Thymus (tissue), 14 donors: ENCODE data around the gene ATOSA. TPM values are rescaled to one million over a fixed set of nuclear protein-coding genes. Genes with fewer than 3 reads are reported as not detected.

Experiments
- DNase-seq, 9 donors: peaks; one replicate each; pipeline ENCODE4 v3.0.0-alpha.2; 2013; ENCODE audit warnings: low spot score in 9 of 9, low read depth in 6 of 9, missing footprints in 1 of 9
- H3K27ac ChIP-seq, 2 donors: one replicate each; pipeline ENCODE4 v1.5.1; 2013; ENCODE audit warnings: control low read depth in 1 of 2, low read depth in 1 of 2, low read length in 1 of 2, mild to moderate bottlenecking in 1 of 2, moderate library complexity in 1 of 2
- H3K27me3 ChIP-seq, 2 donors: one replicate each; pipeline ENCODE4 v1.5.1; 2013; ENCODE audit warnings: low read length in 1 of 2; ENCODE audit not compliant: control insufficient read depth in 2 of 2, insufficient read depth in 1 of 2
- H3K36me3 ChIP-seq, 2 donors: one replicate each; pipeline ENCODE4 v1.5.1; 2013; ENCODE audit warnings: low read length in 1 of 2, mild to moderate bottlenecking in 1 of 2, moderate library complexity in 1 of 2; ENCODE audit not compliant: control insufficient read depth in 2 of 2, insufficient read depth in 2 of 2
- H3K4me1 ChIP-seq, 2 donors: one replicate each; pipeline ENCODE4 v1.5.1; 2013; ENCODE audit warnings: low read length in 2 of 2; ENCODE audit not compliant: control insufficient read depth in 2 of 2, insufficient read depth in 2 of 2
- H3K4me3 ChIP-seq, 2 donors: one replicate each; pipeline ENCODE4 v1.5.1; 2013; ENCODE audit warnings: low read length in 2 of 2, control low read depth in 1 of 2, mild to moderate bottlenecking in 1 of 2
- H3K9me3 ChIP-seq, 2 donors: one replicate each; pipeline ENCODE4 v1.5.1; 2013; ENCODE audit warnings: low read length in 1 of 2, mild to moderate bottlenecking in 1 of 2; ENCODE audit not compliant: control insufficient read depth in 2 of 2, insufficient read depth in 1 of 2
- WGBS: extraction: QIAGEN DNeasy Blood & Tissue Kit; methylation state at CpG from one replicate; pipeline ENCODE4 v1.1.7; 2013; 5-methylcytosine and 5-hydroxymethylcytosine counted together
- long read RNA-seq, 10 donors: transcript quantifications; one replicate each; lab custom pipeline, GENCODE V29; 2026
- polyA plus RNA-seq: library from polyadenylated mRNA; stranded (reverse); fragments of 200-250 nt; gene quantifications from one replicate; pipeline ENCODE4 v1.2.3, GENCODE V29; 2013
- total RNA-seq: library from RNA; stranded (reverse); fragments of 120-200 nt; gene quantifications from one replicate; pipeline ENCODE4 v1.2.4, GENCODE V29; 2013
- donor health status: healthy.

Gene ATOSA, protein sequence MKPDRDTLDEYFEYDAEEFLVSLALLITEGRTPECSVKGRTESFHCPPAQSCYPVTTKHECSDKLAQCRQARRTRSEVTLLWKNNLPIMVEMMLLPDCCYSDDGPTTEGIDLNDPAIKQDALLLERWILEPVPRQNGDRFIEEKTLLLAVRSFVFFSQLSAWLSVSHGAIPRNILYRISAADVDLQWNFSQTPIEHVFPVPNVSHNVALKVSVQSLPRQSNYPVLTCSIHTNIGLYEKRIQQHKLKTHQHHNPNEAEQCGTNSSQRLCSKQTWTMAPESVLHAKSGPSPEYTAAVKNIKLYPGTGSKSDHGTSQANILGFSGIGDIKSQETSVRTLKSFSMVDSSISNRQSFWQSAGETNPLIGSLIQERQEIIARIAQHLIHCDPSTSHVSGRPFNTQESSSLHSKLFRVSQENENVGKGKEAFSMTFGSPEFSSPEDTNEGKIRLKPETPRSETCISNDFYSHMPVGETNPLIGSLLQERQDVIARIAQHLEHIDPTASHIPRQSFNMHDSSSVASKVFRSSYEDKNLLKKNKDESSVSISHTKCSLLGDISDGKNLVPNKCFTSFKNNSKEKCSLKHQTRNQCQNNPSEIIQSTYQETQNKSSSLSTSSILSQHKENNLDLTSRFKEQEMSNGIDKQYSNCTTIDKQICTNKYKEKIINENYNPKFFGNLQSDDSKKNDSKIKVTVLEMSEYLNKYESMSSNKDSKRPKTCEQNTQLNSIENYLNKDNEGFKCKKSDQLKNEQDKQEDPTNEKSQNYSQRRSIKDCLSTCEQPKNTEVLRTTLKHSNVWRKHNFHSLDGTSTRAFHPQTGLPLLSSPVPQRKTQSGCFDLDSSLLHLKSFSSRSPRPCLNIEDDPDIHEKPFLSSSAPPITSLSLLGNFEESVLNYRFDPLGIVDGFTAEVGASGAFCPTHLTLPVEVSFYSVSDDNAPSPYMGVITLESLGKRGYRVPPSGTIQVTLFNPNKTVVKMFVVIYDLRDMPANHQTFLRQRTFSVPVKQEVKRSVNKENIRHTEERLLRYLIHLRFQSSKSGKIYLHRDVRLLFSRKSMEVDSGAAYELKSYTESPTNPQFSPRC
- 23.4 TPM for total RNA-seq
- polyA plus RNA-seq: 96.9 TPM
- long read RNA-seq, donor 1, partial matches to known transcripts: 0 of 1 reads
- long read RNA-seq, donor 1, other reads (novel, unspliced or antisense): 0 of 1 reads
- long read RNA-seq, donor 2: 0 reads
- long read RNA-seq, donor 3, partial matches to known transcripts: 6 of 10 reads
- long read RNA-seq, donor 3, other reads (novel, unspliced or antisense): 0 of 10 reads
- long read RNA-seq, donor 4, partial matches to known transcripts: 0 of 2 reads
- long read RNA-seq, donor 4, other reads (novel, unspliced or antisense): 0 of 2 reads
- long read RNA-seq, donor 5, transcript FAM214A-214 (2 exons, 1,570 nt): major isoform, 5 of 8 reads
- long read RNA-seq, donor 5, partial matches to known transcripts: 0 of 8 reads
- long read RNA-seq, donor 5, other reads (novel, unspliced or antisense): 0 of 8 reads
- long read RNA-seq, donor 6, partial matches to known transcripts: 0 of 2 reads
- long read RNA-seq, donor 6, other reads (novel, unspliced or antisense): 0 of 2 reads
- long read RNA-seq, donor 7: 0 reads
- long read RNA-seq, donor 8: 0 reads
- long read RNA-seq, donor 9: 0 reads
- long read RNA-seq, donor 10, partial matches to known transcripts: 0 of 2 reads
- long read RNA-seq, donor 10, other reads (novel, unspliced or antisense): 0 of 2 reads

DNA sequence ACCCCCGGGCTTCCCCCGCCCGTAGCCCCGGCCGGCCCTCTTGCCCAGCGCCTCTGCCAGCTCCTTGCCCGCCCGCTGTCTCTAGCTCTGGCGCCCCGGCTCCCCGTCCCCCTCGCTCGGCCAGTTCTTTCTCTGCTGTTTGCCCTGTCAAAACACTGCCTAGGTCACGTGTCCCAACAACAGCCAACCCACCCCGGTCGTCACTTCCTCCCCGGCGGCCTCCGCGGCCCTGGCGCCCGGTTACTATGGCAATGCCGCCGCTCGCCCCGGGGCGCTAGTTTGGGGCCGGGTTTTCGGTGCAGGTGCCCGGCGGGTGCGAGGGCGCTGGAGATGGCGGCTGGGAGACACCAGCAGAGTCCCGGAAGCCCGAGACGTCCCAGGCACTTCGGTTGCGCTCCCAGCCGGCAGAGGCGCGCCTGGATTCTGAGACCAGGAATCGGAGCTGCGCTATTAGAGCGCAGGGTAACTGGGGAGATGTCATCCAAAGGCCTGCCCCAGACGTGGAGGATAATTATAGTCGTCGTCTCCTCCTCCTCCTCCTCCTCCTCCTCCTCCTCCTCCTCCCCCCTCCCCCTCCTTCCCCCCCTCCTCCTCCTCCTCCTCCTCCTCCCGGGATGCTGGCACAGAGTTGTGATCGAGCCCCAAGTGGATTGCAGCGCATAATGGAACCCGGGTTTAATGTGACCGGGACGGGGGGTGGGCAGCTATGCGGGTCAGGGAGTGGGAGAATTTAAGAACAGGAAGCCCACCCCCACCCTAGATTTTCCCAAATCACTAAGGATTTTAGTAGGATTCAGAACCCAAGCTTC is at the start of gene ATOSA:
Gene ATOSA (minus strand): TSS at position 157 of the 809 bp plus-strand sequence. CDS start 1,367 bp downstream, outside the sequence.
- Histone ChIP-seq H3K9me3 (no peaks in the 10 kb centered on the region), H3K27ac (peak within 1 kb of the TSS; percentile 95 to 99), H3K4me1 (peaks cover 4 to 6% of the 10 kb centered on the region in 2 donors), H3K36me3 (peaks cover 0 to 10% of the 10 kb centered on the region in 2 donors), H3K4me3 (peak within 1 kb of the TSS; percentile 87 to 99), H3K27me3 (no peaks in the 10 kb centered on the region)
- WGBS: 2% methylated on average over 54 of the region's 55 CpGs
- peak in 8 of 9 donors; percentile 80 to 94 (median 88) for DNase-seq

DNA sequence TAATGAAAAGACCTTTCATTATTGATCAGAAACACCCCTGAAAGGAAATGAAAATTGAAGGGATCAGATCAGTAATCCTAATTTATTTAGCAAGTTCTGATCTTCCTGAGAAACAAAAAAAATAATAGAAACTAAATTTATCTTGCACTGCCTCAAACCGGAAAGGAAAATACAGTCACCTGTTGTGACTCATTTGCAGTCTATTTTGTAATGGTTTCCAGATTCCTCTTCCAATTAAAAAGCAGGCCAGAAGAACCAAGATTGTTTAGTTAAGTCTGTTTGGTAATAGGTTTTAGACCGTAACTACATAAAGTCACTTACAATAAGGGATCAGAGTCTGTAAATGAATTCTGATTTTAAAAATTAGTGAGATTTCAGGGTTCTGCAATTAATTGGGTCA is 49.7 kb upstream of the ATOSA start:
- 96% methylated on average over 2 of the region's 2 CpGs for WGBS
- no peak overlapping the region for H3K4me3 ChIP-seq
- H3K27ac ChIP-seq: no peak overlapping the region
- no peaks in the 10 kb centered on the region for H3K9me3 ChIP-seq
- H3K4me1 ChIP-seq: peaks cover 4 to 7% of the 10 kb centered on the region in 2 donors
- no peak for DNase-seq
- H3K27me3 ChIP-seq: no peaks in the 10 kb centered on the region
- H3K36me3 ChIP-seq: no peaks in the 10 kb centered on the region

DNA sequence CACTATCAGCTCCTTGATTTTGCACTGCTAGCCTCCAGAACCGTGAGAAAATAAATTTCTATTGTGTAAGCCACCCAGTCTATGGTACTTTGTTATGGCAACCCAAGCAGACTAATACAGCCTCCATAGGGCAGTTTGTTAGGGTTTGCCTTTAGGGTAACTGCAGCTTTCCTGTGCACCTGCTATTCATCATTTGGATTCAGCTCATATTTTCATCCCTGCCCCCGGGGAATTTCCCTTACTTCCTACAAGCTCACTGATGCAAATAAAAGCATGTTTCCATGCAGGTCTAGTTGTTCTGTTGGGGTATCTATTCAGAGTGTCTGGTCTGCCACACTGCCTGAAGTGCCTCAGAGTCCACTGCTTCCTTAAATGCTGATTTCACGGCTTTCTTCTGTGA is 48.6 kb upstream of the ATOSA start:
- 94% methylated on average over 3 of the region's 3 CpGs for WGBS
- Histone ChIP-seq H3K36me3 (no peaks in the 10 kb centered on the region), H3K4me1 (peaks cover 4 to 7% of the 10 kb centered on the region in 2 donors), H3K9me3 (no peaks in the 10 kb centered on the region), H3K27me3 (no peaks in the 10 kb centered on the region), H3K27ac (no peak overlapping the region), H3K4me3 (no peak overlapping the region)
- no peak for DNase-seq

DNA sequence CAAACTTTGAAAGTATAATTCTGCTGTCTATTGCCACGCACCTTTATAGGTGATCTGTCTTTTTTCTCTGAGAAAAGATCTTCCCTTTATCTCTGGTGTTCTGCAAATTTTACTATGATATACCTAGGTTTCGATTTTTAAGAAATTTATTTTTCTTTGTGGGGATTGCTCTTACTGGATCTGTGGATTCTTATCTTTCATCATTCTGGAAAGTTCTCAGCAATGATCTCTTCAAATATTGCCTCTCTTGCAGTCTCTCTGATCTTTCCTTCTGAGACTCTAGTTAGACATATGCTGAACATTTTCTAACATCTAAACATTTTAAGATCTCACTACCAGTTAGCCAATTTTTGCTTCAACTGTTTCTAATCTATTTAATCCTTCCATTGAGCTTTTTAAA is 47.0 kb upstream of the ATOSA start:
- H3K27ac ChIP-seq: no peak overlapping the region
- H3K27me3 ChIP-seq: no peaks in the 10 kb centered on the region
- H3K4me3 ChIP-seq: no peak overlapping the region
- DNase-seq: no peak
- no peaks in the 10 kb centered on the region for H3K9me3 ChIP-seq
- H3K4me1 ChIP-seq: peaks cover 4 to 7% of the 10 kb centered on the region in 2 donors
- 99% methylated on average over 2 of the region's 2 CpGs for WGBS
- H3K36me3 ChIP-seq: no peaks in the 10 kb centered on the region

DNA sequence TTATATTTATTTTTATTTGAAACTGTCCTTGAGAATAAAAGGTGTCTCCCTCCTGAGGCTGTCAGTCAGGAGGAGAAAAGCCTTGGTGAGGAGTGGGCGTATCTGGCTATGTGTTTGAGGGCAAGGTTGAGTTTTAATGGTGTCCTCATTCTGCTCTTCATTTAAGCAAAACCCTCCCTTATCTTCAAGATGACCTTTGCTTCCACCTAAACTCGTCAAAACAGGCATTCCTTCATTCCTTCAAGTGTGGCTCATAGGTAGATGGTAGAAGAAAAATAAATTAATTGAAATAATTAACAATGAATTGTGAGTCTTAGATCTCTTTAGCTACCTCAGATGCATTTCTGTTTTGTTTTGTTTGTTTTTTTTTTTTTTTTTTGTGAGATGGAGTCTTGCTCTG is 39.4 kb upstream of the ATOSA start:
- no peak overlapping the region for H3K27ac ChIP-seq
- H3K36me3 ChIP-seq: no peaks in the 10 kb centered on the region
- DNase-seq: no peak
- no peaks in the 10 kb centered on the region for H3K4me1 ChIP-seq
- H3K9me3 ChIP-seq: no peaks in the 10 kb centered on the region
- no peaks in the 10 kb centered on the region for H3K27me3 ChIP-seq
- H3K4me3 ChIP-seq: no peak overlapping the region
- WGBS: 94% methylated on average over 2 of the region's 2 CpGs

DNA sequence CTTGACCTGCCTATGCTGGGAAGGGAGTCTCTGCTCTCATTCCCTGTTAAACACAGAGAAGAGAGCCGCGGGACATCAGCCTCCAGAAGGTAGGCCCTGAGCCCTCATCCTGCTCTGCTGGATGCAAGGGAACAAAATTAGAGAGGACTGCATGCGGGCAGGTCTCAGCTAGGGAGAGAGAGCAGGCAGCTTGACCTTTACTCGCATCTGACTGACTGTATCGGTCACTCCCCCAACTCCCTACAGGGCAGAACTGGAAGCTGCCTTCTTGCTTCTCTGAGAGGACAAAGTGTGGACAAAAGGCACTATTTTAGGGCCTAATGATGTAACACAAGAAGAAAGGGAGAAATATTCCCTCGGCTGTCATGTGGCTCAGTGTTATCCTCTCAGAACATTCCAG is 38.7 kb upstream of the ATOSA start:
- H3K4me3 ChIP-seq: no peak overlapping the region
- H3K4me1 ChIP-seq: no peaks in the 10 kb centered on the region
- H3K27me3 ChIP-seq: no peaks in the 10 kb centered on the region
- no peak for DNase-seq
- 98% methylated on average over 6 of the region's 6 CpGs for WGBS
- H3K36me3 ChIP-seq: no peaks in the 10 kb centered on the region
- H3K27ac ChIP-seq: no peak overlapping the region
- H3K9me3 ChIP-seq: no peaks in the 10 kb centered on the region

DNA sequence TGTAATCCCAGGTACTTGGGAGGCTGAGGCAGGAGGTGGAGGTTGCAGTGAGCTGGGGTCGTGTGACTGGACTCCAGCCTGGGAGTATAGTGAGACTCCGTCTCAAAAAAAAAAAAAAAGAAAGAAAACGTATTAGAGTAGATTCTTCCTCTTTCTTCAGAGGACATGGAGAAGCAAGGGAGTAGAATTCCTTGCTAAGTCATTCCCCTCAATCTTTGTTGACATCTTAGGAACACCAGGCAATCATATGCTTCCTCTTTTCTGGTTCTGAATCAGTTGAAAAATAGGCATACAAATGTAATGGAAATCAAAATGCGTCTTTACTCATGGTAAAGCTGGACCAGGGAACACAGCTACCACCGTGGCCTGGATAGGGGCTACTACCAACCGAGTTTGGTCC is 38.3 kb upstream of the ATOSA start:
- Histone ChIP-seq H3K4me3 (no peak overlapping the region), H3K27me3 (no peaks in the 10 kb centered on the region), H3K4me1 (no peaks in the 10 kb centered on the region), H3K9me3 (no peaks in the 10 kb centered on the region), H3K36me3 (no peaks in the 10 kb centered on the region), H3K27ac (no peak overlapping the region)
- 87% methylated on average over 6 of the region's 6 CpGs for WGBS
- no peak for DNase-seq

DNA sequence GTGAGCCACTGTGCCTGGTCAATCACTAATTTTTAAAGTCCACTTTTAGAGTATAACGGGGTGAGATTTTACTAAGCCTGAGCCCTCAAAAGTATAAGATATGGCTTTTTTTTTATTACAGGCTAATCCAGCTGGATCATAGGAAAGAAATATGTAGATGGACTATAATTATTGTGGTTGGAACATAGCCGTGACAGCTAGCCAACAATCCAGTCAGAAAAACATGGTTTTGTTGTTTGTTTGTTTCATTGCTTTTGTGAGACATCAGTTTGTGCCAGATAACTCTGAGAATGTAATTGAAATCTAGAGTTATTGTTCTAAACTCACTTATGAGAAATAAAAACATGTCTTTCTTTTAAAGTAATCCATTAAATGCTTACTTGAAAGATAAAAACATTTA is 37.3 kb upstream of the ATOSA start:
- no peaks in the 10 kb centered on the region for H3K9me3 ChIP-seq
- no peaks in the 10 kb centered on the region for H3K4me1 ChIP-seq
- 98% methylated on average over 2 of the region's 2 CpGs for WGBS
- no peaks in the 10 kb centered on the region for H3K27me3 ChIP-seq
- no peak overlapping the region for H3K27ac ChIP-seq
- DNase-seq: no peak
- no peaks in the 10 kb centered on the region for H3K36me3 ChIP-seq
- H3K4me3 ChIP-seq: no peak overlapping the region
